Skeletal muscle cell (primary cell): ENCODE results near the gene TEX261.

Source experiments
- DNase-seq: peaks from one replicate; pipeline ENCODE4 v3.0.0-alpha.2; 2010; ENCODE audit warnings: low read depth
- H3K4me3 ChIP-seq: 2 replicates; pipeline ENCODE4 v1.5.1; 2011; ENCODE audit warnings: low read depth, mild to moderate bottlenecking, control low read depth, low read length, moderate library complexity

TEX261 gene

DNA sequence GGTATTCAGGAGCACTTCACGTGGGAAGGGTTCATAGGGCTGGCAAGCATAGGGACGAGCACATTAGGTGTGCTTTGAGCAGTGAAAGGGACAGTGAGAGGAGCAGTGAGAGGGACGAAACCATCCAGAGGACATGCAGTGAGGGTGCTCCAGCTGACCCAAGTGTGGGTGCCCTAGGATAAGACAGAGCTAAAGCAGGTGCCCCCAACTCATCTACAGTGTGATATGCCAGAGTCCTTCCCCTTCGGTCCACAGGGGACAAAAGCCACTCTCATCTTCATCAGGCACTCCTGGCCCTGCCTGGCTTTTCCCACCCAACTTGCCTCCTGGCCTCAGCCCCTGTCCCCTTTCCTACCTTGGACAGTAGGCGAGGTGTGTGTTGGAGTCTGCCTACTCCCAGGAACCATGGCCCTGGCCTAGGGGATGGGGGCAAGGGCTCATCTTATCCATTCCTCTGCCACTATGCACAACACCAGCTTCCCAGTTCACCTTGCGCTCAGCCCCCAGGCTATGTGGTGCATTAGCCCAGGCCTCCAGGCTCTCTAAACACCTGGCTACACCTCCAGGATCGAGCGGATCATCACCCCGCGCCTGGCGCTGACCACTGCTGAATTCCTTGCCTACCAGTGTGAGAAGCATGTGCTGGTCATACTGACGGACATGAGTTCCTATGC, 32.3 kb downstream of the TEX261 start:
- no peak for DNase-seq
- H3K4me3 ChIP-seq: no peak overlapping the region

DNA sequence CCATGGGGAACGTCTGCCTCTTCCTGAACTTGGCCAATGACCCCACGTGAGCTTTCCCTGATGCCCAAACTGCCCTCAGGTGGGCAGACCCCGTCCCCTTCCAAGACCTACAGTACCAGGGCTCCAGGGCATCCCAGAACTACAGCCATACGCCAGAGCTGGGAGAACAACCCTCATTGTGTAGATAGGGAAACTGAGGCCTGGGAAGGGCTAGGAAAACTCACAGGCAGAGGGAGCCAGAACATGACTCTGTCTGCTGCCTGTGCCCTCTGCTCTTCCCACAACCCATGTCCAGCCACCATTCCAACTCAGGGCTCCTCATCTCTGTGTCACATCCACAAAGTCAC, 33.1 kb downstream of the TEX261 start:
- no peak for DNase-seq
- H3K4me3 ChIP-seq: no peak overlapping the region

DNA sequence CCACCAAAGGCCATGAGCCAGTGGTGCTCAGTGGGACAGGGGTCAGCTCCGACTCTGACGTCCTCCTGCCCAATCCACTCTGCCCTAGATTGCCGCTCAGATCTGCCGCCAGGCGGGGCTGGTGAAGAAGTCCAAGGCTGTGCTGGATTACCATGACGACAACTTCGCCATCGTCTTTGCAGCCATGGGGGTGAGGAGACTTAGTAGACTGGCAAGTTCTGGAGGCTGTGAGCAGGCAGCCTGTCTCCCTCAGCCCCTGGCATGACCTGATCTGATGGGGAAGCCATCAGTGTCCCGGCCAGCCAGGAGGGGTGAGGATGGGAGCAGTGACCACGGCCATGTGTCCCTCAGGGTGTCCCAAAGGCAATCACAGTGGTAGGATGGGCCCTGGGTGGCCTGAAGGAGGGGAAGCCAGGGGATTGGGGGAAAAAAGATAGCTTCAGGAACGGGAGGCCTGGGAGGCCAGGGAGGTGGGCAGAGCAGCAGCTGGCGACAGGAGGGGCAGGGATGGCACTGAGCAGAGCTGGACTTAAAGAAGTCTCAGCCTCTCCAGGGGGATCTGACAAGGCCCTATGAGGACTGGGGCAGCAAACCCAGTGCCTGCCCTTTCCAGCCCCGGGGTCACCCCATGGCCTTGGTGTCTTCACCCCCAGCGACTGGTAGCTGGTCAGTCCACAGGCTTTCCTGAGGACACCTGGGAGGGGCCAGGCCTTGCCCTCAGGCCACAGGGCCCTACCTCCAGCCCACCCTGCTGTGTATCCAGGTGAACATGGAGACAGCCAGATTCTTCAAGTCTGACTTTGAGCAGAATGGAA, 33.6 kb downstream of the TEX261 start:
- DNase-seq: no peak
- no peak overlapping the region for H3K4me3 ChIP-seq

DNA sequence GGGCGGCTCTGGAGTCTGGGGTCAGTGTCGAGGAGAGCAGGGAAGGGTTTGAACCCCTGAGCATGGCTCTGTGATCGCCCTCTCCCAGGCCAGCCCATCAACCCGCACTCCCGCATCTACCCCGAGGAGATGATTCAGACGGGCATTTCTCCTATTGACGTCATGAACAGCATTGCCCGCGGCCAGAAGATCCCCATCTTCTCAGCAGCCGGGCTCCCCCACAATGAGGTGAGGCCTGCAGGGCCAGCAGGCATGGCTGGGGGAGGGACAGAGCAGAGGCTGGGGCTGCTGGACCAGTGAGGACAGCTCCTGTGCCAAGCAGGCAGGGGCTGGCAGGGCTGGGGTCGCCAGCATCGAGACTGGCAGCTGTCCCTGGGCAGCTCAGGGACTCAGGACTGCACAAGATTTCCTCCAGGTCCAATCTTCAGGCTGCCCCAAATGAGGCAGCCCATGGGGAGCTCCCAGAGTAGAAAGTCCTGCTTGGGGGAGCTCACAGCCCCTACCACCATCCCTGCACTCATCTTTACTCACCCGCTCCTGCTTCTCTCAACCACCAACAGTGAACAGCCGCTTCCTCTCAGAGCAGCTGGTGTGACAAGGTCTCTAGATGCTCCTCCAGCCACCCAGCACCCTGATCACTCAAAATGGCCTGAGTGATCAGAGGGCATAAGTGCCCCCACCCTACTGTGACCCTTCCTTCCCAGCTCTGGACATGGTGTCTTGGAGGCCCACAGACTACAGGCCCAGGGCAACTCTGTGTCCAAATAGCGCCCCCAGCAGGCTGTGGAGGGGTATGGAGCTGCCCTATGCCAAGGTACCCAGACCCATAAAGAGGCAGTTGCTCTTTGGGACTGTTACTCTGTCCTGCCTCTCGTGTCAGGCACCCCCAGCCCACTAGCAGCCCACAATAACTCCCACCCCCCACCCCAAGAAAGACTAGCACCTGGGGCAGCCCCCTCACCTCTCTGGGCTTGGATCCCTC, 34.5 kb downstream of the TEX261 start:
- no peak overlapping the region for H3K4me3 ChIP-seq
- DNase-seq: no peak

DNA sequence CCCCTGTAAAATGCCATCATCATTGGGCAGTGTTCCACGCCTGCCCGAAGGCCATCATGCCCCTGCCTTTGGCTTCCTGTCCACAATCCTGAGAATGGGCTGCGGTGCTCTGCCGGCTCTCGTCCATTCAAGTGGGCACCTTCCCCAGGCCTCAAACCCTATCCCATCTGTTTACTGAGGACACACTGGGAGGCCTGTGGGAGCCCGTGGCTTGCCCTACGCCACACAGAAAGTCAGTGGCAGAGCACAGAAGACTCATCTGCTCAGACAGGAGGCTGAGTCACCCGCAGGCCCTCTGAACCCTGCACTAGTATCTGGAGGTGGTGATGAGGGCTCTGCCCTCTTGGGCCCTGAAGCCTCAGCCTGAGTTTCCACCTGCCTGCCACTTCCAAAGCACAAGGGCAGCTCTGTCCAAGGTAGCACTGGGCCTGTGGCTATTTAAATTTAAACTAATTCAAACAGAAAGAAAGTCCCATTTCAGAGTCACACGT, 35.4 kb downstream of the TEX261 start:
- no peak for DNase-seq
- H3K4me3 ChIP-seq: no peak overlapping the region

DNA sequence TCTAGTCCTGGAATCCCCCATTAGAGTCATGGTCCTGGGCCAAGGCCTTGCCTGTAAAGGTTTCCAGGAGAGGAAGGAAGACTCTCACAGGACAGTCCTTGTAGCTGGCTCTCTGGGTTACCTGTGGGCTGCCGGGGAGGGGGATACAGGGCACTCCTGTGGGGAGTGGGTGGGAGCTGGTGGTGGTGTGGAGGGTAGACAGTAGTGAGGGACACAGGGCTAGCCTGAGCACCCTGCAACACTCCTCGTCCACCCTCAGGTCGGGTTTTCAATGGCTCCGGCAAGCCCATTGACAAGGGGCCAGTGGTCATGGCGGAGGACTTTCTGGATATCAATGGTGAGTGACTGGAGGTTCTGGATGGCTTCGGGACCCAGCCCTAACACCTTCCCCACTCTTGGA, 35.9 kb downstream of the TEX261 start:
- no peak overlapping the region for H3K4me3 ChIP-seq
- DNase-seq: no peak

DNA sequence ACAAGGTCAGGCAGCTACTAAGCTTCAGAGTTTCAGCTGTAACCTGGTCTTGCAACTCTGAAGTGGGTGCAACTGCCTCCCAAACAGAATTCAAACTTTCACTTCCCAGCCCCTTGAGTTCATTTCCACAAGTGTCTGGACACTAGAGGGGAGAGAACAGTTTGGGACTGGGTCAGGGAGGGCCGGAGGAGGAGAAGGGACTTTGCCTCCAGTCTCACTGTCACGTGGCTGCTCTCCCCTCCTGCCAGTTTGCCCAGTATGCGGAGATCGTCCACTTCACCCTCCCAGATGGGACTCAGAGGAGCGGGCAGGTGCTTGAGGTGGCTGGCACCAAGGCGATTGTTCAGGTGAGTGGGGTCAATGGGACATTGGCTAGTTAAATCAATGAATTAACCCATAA, 36.9 kb downstream of the TEX261 start:
- H3K4me3 ChIP-seq: no peak overlapping the region
- DNase-seq: no peak

DNA sequence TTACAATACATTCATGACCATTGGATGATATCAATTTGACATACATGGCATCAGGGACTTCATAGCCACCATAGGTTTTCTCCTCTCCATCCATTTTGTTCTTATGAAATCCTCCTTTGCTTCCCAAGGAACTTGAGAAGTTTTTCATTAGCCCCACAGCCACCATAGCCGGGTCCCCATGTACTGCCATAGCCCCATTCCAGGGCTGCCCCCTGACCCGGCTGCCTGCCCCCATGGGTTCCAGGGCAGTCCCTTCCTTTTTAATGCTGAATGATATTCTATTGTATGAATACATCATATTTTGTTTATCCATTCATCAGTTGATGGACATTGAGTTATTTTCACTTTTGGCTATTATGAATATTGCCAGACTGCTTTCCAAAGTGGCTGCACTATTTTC, 38.5 kb downstream of the TEX261 start:
- DNase-seq: no peak
- no peak overlapping the region for H3K4me3 ChIP-seq

DNA sequence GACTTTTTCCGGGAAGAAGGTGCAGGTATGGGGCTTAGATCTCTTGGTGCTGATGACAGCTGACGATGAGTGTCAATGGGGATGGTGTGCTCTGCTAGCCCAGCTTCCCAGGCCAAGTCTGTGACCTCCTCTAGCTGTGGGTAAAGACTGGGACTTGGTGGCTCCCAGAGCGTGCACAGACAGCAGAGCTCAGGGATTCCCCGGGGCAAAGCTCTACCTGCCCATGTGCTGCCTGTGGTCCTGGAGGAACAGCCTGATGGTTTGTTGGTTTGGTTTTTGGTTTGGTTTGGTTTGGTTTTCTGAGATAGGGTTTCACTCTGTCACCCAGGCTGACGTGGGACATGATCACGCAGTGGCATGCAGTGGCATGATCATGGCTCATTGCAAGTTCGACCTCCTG, 39.8 kb downstream of the TEX261 start:
- DNase-seq: no peak
- H3K4me3 ChIP-seq: no peak overlapping the region

DNA sequence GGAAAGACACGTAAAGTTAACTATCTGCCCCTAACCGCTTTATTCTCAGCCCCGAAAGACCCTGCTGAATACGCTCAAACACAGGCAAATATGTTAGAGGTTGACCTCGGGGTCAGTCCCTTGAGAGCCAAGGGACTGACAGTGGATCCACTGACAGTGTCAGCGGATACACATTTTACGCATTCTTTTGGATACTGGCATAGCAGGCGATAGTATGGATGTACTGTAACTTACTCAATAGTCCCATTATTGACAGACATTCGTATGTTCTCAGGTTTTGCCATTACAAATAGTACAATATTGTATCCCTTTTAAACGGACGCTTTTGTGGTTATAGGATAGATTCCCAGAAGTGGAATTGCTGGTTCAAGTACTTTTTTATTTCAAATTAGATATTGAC, 45.6 kb downstream of the TEX261 start:
- H3K4me3 ChIP-seq: no peak overlapping the region
- no peak for DNase-seq

DNA sequence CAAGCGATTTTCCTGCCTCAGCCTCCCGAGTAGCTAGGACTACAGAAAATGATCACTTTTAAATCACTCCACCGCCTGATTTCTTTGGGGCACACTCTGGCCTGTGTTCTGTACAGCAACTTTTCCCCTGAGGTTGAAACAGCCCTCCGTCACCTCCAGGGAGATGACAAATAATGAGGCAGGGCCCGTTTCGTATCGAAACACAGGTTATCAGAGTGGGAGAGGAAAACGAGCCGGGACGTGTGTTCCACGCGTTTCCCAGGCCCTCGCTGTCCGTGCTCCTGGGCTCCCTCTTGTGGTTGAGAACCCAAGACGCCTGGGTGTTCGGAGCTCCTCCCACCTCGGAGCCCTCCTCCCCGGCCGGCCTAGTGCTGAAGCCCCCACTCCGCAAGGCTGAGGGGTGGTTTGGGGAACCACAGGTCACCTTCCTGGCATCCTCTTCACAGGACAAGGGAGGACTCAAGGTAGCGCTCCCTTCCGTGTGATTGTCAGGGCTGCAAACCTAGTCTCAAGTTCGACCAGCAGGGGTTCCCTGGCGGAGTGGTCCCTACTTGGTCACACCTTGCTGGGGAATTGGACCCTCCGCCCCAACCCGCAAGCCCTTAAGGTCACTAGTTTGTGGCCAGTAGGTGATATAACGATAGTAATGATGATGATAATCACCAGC, 46.2 kb downstream of the TEX261 start:
- peak overlapping the region; percentile 30 for H3K4me3 ChIP-seq
- DNase-seq: peak; percentile 9

DNA sequence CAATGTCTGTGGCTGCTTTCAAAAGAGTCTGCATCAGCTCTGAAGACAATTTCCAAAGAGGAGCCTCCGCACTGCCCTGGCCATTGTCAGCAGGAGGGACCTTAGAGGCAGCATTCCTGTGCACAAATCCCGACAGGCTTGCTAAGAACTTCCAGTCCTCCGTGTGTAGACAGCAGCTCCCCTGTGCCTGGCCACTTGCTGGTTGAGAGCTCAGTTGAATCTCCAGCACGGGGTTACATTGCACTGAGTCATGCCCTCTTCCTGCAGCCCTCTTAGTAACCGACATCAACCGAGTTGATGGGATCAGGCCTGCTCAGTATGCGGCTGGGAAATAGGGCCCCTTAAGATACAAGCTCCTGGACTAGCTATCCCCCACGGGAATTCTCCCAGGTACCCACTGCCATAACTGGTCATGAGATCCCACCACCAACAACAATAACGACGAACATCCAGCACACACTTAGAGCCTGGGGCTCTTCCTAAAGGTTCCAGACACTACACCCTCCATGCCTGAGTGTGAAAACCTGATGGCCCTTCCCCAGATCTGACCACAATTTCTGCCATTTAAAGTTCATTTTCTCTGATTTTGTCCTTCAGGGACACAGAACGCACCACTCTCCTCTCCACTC, 47.0 kb downstream of the TEX261 start:
- peak; percentile 23 for DNase-seq
- H3K4me3 ChIP-seq: no peak overlapping the region

DNA sequence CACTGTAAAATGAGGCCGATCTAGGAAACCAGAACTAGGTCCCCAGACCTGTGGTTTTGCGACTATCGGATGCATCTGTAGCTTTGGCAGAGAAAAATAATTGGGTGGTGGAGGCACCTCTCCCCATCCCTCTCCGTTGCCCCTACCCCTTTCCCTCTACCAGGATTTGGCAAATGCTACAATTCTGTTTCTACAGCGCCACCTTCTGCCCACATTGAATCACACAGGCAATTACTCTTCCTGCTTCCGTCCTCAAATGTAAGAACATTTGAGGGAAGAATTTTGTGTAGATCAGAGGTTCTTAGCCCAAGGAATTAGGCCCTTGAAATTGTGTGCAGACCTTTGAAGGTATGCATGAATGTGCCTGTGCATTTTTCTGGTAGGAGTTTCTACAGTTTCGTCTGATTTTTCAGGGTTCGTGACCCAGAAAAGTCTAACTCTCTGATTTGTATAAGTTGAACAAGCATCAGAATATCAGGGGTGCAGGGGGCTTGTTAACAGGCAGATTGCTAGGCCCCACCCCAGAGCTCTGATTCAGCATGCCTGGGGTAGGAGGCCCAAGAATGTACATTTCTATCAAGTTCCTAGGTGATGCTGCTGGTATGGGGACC, 47.7 kb downstream of the TEX261 start:
- peak; percentile 19 for DNase-seq
- H3K4me3 ChIP-seq: no peak overlapping the region

DNA sequence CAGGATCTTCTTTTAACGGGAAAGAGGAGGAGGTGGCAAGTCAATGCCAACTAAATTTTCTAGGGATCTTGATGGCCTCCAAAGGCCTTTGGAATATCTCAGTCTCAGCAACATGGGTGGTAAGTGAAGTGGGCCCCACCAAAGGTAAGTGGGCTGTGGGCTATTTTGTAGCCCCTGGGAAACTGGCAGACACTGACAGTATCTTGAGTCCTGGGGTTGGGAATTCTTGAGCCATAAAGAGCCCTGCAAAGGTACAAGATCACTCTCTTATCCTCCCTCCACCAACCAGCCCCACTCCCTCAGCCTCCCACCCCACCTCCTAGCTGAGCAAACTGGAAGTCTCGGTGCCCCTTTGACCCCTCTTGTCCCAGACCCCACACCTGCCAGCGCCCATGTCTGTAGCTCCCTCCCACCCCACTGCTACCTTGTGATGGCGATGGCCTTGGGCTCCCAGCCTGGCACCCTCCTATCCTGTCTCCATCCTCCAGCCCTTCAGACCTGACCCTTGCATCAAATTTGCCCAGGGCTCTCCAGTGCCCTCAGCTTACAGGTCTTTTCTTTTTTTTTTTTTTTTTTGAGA, 50.5 kb downstream of the TEX261 start:
- no peak overlapping the region for H3K4me3 ChIP-seq

DNA sequence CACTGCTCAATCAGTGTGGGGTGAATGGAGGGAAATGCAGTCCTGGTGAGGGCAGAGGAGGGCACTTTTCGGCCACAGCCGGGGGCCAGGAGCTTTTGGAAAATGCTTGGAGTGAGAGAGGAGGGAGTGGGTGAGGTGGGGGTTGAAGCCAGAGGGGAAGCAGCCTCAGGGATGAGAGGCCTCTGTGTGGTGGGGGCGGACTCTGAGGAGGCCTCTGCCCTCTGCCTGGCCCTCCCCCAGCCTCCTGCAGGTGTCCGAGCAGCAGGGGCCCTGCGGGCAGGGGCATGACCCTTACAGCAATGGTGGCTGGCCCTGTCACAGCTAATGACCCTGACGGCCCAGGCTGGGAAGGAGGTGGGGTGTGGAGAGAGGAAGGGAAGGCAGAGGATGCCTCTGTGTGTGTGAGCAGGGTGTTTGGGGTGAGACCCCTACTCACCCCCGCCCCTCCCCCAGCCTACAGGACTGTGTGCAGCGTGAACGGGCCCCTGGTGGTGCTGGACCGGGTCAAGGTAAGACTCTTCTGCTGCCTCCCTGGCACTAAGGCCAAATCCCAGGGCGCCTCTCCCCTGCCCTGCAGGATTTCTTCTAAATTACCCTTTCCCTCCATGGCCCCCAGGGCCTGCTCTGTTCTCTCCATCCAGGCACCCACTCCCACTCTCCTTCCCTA, 51.3 kb downstream of the TEX261 start:
- no peak overlapping the region for H3K4me3 ChIP-seq
- no peak for DNase-seq

More for the DNA sequence above, 50.5 kb downstream of the TEX261 start:
- no peak for DNase-seq

DNA sequence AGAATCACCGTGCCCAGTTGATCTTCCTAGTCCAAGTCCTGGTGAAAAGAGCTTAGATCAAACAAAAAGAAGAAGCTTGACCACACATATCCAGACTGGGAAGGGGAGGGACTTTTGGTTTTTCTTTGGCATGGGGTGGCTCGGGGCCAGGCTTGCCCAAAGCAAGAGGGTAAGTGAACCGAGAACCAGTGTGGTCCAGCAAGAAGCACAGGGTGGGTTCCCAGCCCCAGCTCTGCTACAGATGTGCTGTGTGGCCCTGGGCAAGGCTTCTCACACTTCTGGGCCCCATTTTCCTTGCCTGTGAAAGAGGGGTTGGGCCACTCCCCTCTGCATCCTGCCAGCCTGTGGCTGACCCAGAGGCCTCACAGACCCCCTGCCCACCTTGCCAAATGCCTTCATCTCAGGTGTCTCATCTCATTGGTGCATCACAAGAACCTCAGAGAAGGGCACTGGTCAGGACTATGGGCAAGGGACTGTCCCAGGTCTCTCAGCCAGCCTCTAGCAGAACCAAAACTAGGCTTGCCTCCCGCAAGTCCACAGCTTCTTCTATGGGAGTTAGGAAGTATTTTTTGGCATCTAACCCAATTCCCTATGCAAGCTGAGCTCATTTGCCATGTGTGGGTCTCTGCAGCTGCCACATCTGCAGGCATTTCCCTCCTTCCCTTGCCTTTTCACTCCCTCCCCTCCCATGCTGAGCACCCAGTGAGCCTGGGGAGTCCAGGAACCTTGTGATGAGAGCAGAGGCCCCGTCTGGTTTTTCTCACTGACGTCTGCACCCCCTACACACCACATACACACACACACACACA, 52.1 kb downstream of the TEX261 start:
- DNase-seq: peak; percentile 18
- H3K4me3 ChIP-seq: no peak overlapping the region

DNA sequence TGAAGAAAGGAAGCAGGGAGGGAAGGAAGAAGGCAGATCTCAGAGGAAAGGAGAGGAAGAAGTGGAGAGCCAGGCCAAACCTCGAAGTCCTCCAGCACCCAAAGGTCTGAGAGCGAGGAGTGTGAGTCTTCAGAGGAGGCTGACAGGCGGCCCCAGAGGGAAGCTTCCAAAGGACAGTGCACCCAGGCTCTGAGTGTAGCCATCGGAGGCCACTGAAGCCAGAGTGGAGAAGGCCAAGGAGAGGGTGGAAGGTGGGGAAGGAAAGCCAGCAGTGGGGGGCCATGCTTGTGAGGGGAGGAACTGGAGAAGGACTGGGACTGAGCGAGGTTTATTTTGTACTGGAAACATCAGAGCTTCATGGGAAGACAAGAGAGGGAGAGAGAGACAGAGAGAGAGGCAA, 53.0 kb downstream of the TEX261 start:
- no peak overlapping the region for H3K4me3 ChIP-seq
- no peak for DNase-seq
